DMS114 treated with DMSO at 0.1 percent for 48 hours (cell line): ENCODE measurements around the gene ARL15.

Experiments used
- DNase-seq: peaks from one replicate; lab custom pipeline; 2025; ENCODE audit not compliant: unreplicated experiment; lab: John Stamatoyannopoulos, UW

ARL15 gene

DNA sequence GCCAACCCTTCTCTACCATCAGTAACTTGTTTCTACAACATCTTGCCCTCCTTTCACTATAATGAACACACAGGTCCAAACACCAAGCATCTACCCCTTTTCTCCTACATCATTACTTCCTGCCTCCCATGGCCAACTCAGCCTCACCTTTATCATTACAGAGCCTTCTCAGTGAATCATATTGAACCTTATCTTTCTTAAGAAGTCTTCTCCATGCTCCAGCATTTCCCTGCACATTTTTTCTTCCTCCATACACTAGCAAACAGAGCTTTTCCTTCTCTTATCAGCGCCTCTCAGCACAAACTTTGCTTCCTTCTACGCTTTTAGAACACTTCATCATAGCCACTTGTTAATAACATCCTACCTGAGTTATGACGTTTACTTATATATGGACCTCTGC, 148.2 kb downstream of the ARL15 start:
- DNase-seq = no peak

DNA sequence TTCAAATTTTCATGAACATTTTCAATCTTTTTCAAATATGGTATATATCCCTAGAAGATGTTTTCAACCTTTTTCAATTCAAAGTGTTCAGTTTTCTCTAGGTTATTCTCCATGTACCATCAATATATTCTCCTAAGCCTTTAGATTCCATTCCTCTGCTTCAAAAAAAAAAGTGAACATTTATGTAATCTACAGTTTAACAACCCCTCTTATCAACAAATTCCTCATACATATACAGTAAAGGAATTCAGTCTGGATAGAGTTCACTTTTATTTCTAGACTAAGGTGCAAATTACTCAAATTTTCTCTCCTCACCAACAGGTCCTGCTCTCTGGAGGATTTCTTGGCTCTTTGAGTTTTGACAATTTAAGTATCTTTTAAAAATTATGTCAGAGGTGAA, 150.0 kb downstream of the ARL15 start:
- DNase-seq = no peak

DNA sequence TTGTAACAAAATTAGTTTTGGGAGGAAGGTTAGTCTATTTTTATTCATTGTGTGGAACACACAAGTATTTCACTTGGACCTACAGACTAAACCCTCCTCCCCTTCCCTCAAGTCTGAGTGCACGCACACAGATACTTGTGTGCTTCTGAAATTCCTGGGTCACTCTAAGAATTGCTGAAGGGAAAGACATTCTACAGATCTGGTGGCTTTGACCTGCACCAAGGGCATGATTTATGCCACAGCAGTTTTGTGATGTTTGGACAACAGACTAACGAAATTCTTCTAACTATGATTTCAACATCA, 150.5 kb downstream of the ARL15 start:
- DNase-seq = no peak

DNA sequence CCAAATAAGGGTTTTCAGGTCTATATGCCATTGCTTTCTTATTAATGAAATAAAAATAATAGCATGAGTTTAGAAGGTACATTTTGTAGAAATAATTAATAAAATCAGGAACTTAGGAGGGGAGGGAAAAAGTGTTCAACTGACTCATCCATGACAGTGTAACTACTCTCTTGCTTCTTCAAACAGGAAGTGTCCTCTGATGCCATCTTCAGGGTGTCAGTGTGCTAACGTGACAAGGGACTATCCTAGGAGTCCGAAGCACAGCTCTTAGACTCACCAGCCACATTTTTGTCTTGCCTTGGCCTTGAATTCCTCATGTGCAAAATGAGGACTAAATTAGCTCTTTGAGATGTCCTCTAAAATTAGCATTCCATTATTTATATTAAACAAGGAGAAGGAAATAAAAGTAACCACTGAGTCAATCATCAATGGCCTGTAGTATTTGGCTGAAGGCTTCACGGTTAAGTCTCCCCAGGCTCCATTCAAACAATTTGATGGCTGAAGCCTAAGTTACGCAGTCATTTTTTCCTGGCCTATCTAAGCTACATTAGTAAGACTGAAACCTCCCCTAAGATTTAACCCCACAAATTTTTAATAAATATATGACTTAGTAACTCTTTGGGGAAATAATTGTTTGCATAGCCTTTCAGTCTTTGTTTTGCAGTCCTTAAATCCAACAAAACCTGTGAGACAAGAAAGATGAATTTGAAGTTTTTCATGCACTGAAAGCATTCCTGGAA, 151.1 kb downstream of the ARL15 start:
- DNase-seq = no peak

DNA sequence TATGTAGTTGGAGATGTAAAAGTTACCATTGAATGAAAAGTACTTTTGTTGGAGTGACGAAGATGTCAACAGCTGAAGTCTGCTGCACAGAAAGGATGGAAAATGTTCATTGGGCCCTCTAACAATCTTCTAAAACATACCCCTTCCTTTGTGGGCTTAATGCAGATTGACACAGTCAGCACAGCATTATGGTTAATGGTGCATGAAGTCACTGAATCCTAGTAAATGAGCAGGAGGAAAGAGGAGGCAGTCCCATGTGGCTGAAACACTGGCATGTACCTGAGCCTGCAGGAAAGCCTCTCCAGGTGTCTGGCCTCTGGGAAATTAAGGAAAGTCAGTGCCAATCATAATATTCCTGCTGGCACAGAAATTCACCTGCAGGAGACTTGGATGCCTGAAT, 153.8 kb downstream of the ARL15 start:
- no peak for DNase-seq

DNA sequence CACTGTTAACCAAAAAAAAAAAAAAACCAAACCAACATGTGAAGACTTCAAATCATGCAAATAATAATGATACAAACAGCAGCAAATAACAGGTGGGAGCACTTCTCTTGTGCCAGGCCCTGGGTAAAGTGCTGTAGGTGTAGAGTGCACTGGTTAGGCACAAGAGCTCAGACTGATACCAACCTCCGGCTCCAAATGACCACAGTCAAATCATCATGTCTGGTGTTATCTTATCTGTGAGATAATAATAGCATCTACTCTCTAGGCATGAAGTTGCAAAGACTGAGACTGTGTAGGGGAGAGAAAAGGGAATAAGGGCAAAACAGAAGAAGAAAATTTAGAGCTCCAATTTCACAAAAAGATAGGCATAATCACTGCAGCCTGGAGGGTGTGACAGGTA, 159.5 kb downstream of the ARL15 start:
- DNase-seq = no peak

DNA sequence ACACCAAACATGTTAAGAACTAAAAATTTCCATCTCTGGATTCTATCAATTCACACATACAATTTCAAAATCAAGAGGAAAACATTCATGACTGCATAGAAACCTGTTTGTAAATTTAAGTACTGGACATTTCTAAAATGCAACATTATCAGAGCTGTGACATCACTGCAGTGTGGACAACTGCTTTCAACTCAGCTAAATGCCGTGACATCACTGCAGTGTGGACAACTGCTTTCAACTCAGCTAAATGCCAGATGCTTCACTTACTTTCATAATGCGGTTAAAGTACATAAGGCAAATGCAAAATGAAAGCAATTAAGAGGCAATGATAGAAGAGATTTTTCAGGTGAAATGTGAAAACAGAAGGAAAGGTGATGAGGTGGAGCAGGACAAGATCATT, 161.5 kb downstream of the ARL15 start:
- no peak for DNase-seq

DNA sequence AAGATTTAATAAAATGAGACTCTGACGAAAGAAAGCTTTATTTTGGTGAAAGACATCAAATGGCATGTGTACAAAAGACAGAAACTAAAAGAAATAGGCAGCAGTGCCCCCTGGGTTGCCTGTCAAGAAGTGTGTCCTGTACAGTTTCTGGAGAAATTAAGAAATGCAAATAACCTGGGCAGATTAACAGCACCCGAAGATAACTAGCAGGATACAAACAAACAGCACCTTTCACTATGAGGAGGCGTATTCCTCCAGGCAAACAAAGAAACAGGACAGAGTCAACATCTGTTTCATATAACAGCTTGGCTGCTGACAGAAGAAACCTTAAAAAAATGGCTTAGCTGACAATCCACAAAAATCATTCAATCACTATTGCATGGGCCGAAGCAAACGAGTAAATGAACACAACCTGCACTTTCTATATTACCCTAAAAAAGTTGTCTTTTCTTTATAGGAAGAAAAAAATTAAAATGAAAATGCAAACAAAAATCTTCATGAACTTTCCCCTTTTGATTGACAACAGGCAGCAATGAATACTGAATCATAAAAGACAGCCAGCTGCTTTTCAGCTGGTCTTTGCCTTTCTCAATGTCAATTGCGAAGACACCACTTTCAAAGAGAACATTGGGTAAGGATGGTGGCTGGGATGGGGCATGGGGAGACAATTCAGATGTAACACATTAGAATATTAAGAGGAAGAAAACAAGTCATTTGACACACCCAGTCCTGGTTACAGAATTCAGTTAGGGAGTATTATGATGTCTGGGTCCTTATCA, 162.1 kb downstream of the ARL15 start:
- DNase-seq = no peak

DNA sequence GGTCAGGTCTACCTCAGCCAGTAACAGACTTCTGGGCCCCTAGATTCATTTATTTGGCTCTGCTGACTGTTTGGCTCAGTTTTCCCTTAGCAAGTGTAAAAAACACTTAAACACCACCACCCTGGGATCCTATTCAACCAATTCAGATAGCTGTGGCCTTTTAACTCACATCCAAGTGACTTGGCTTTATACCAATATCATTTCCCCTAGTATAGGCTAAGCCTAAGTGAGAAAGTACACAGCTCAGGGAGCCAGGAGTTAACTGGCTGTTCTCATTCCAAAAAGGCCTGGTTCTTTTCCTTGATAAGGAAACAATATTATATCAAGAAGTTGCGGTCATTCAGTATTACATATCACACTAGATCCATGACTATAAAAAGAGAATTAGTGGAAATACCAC, 163.5 kb downstream of the ARL15 start:
- no peak for DNase-seq

DNA sequence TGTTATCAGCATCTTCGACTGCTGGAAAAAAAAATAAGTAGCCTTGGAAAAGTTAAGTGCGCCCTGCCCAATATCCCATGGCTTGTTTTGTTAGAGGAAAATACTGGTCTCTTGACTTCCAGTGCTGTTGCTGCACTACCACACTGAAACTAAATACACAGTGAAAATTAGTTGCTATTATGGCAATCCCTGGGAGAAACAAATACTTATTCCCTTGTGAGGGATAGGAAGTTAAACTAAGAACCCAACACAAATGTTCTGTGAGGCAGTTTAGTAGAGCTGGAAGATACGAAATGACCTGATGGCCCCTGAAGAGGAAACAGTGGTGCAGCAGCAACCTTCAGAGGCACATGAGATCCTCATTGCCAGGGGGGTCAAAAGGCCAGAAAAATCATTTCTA, 164.0 kb downstream of the ARL15 start:
- DNase-seq = no peak

DNA sequence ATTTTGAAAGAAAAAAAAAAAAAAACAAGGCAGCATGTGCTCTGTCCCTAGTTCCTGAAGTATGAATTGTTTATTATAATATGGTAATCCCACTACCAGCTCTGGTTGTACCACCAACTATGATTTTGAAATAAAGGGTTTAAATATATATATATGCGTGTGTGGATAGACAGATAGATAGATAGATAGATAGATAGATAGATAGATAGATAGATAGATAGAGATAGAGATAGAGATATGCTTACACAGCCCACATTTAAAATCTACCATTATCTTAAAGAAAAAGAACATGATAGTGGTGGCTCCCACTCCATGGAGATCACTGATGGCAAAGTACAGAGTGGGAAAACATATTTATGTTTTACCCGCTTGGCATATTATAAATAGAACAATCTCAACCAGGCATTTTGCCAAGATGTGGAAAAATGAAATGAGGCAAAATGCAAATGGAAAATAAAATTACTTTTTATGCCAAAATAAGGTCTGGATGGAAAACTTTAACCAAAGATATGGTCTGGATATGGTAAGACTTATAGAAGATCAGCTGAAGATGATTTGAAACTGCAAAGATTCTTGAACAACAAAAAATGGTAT, 170.0 kb downstream of the ARL15 start:
- no peak for DNase-seq

DNA sequence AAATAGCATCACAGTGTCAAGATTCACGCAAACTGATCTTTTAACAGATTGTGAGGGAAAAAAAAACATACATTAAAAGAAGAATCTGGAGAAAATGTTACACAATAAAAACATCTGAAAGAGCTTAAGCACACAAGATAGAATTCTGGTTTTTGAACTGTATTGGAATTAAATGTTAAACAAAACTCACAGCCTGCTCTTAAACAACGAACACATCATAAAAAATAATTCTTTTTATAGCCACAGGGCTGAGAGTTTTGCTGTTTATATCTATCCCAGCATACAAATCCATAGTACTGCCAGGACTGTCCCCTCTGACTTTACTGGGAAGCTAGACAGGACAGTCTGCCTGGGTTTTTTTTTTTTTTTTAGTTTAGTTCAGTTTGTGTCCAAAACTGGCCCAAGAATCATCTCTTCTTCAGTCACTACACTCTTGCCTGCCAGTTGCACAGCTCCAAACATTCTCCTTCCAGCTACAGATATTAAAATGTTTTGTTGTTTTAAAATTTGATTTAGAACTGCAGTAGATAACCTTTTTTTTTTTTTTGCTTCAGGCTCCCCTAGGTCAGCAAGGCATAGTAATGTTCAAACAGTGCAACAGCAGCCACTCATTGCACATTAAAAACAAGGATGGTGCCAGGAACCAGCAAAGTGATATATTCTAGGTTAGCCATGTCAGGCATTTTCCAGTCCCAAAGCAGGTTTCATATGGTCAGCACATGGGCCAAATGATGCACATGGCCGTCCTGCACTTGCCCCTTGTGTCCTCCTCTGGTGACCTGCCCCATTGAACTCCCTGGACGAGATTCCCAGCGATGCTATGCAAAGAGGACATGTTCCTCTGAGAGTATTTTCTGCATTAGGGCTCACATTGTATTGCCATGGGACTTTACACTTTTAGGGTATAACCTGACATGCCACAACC, 173.6 kb downstream of the ARL15 start:
- DNase-seq = no peak

DNA sequence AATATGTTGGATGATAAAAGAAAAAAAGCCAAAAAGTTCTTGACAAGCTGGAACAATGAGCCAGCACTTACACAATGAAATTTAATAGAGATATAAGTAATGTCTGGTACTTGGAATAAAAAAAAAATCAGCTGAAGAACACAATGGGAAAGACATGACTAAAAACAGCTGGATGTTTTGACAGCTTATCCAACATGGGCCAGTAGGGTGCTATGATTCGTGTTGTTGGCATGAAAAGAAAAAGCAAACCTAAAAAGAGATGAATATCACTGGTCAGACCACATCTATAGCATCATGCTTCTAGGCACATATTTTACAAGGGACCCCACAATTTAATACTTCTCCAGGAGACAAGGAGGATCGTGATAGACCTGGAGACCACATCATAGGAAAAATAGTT, 175.3 kb downstream of the ARL15 start:
- no peak for DNase-seq

DNA sequence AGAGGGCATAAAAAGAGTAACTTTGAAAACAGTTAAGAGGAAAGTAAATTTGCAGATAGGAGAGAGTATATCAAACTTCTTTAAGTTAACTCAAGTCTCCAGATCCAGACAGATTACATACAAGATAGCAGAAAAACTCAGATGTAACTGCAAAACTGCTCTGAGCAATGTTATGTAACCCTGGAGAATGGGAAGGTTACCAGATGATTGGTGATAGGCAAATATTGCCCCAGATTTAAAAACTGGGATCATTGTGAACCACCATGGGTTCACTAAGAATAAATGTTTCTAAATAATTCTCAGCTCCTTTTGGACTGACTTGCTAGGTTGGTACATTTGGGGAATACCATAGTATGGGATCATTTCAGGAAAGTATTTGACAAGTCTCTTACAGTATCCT, 176.5 kb downstream of the ARL15 start:
- DNase-seq = no peak

DNA sequence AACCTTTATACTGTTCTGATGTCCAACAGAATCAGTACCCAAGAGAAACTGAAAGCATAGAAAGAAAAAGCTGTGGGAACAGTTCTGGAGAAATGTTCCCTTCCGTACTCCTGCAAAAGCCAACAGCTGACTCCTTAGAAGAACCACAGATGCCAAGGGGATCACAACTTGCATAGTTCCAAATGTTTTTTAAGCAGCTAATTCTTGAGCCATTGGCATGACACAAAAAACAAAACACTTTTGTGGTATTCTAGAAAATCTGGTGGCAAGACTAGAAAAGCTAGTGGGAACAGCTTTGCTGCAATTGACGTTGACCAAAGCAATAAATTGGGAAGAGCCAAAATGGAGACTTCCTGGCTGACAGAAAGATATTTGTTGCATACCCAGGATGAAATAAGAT, 189.9 kb downstream of the ARL15 start:
- DNase-seq = no peak

DNA sequence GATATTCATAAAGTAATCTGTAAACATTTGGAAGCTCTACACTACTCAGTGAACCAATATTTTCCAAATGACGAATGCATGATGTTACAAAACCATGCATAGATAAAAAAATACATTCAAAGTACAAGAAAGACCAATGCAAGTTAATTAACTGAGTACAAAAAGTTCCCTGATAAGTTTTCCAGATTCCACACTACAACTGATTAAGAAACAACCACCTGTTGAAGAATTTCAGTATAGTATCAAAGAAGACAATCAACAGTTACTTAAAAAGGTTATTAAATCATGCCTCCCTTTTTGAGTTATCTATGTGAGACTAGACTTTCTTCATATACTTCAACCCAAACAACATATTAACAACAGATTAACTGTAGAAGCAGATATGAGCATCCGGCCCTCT, 192.4 kb downstream of the ARL15 start:
- DNase-seq = no peak

DNA sequence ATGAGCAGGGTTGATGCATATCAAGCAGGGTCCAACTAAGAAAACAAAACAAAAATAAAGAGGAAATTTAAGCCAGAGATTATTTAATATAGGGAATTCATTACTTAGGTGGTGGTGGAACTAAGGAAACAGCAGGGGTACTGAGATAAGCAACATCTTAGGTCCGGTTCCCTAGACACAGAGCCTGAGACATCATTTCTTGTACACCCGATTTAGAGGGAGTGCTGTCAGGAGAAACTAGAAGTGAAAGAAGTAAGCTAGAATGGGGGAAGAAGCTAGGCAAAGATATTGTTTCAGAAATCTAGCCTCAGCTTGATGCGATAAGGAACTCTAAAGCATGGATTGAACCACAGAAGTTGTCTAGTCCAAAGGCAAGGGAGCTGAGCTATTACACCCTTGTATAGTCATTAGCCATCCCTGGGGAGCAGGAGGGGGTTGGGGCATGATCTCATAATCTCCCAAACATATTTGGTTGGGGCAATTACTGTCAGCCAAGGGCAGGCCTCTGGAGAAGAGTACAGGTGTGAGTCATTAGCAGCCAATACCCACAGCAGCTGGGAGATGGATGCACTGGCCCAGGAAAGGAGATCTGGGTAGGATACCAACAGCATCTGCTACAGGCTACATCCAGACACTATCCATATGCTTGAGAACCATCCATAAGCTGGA, 194.5 kb downstream of the ARL15 start:
- no peak for DNase-seq

DNA sequence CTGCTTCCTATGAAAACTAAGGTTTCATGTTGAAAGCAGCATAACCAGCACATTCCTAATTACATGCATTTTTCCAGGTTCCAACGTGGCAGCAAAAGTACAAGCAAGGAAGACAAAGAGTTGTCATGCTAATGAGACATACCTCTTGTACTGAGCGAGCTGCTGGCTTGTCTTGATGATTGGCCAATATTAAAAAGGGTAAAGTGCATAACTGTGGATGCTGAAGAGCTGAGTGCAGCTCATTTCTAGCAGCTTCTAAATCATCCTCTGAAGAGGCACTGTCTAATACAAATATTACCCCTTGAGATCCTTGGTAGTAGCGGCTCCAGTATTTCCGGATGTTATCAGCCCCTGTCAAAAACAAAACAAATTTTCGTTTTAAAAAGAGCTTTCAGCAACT, 197.3 kb downstream of the ARL15 start:
- no peak for DNase-seq

DNA sequence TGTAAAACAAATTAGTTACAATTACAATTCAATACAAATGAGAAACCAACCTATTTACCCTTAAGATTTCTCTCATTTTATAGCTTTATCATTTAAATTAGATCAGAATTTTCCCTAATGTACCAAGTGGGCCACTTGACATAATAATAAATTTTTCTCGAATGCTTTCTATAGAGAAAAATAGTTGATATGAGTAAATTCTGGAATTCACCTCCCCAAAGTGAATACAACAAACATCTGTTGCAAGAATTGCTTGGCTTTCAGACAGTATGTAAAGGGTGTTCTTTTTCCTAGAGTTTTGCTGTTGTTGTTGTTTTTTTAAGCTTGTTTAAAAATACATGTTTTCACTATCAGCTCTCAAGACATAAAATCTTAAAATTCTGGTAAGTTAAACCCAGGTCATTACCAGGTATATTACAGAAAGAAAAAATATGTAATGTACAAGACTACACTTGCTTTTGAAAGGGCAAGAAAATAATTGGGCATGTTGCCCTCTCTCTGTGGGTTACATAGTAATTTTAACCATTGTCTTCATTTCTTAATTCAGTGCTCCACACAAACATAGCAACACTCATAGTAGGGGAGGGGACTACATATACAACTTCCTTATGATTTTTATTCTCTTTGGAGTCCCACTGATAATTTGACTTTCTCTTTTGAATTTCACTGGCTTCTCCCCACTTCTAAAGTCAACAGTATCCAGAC, 200.6 kb downstream of the ARL15 start:
- no peak for DNase-seq

DNA sequence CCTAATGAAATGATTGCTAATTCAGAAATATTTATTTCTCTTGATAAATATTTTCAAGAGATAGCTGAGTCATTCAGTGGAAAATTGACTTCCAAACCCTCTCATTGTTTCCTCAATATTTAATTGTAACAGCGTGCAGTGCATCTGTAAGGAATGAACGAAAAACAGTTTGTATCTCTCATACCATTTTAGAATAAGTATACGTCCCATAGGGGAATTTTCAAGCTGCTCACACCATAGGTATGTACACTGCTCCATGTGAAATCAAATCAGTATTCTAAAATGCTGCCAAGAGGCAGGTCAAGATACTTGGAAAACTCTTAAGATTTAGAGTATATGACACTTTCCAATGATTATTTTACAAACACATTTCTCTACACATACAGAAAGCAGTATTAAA, 202.2 kb downstream of the ARL15 start:
- no peak for DNase-seq
